Uterus (tissue), 4 donors: ENCODE measurements around the gene ANKRD2. TPM values are rescaled to one million over a fixed set of nuclear protein-coding genes. Genes with fewer than 3 reads are reported as not detected.

Experiments
- DNase-seq, 2 donors: peaks; one replicate each; pipeline ENCODE4 v3.0.0-alpha.2; 2019 to 2020
- H3K27ac ChIP-seq, 2 donors: fragments of 200-600 bp; sonication (generic); 1 replicate in 1 of 2; 2 replicates in 1 of 2; pipeline ENCODE4 v1.5.1; 2016 to 2018
- H3K27me3 ChIP-seq, 2 donors: fragments of 200-600 bp; sonication (generic); one replicate each; pipeline ENCODE4 v1.5.1; 2018 to 2019; ENCODE audit warnings: control low read depth in 1 of 2
- H3K36me3 ChIP-seq, 2 donors: fragments of 200-600 bp; sonication (generic); one replicate each; pipeline ENCODE4 v1.5.1; 2019; ENCODE audit warnings: control low read depth in 1 of 2
- H3K4me1 ChIP-seq, 2 donors: fragments of 200-600 bp; sonication (generic); one replicate each; pipeline ENCODE4 v1.5.1; 2018 to 2019; ENCODE audit warnings: control low read depth in 1 of 2
- H3K4me3 ChIP-seq, 2 donors: fragments of 200-600 bp; sonication (generic); 1 replicate in 1 of 2; 2 replicates in 1 of 2; pipeline ENCODE4 v1.5.1; 2018 to 2019; ENCODE audit warnings: mild to moderate bottlenecking in 1 of 2
- H3K9me3 ChIP-seq, 2 donors: fragments of 200-600 bp; sonication (generic); one replicate each; pipeline ENCODE4 v1.5.1; 2019; ENCODE audit warnings: control low read depth in 1 of 2
- POLR2A ChIP-seq, 2 donors: fragments of 450-650 bp; IDR thresholded peaks; one replicate each; pipeline ENCODE4 v1.6.1; 2016; ENCODE audit warnings: antibody characterized with exemption in 2 of 2, mild to moderate bottlenecking in 1 of 2, moderate library complexity in 1 of 2
- intact Hi-C: fragments of 100-400 bp; cut with DNase I; formaldehyde crosslinking; loops from one replicate; pipeline ENCODE4 v1.15.1; 2023; ENCODE audit warnings: low total_unique reads
- total RNA-seq, 4 donors: library from RNA; depleted of rRNA in 3 of 4; stranded (reverse); fragments of >200 nt in 3 of 4; gene quantifications; one replicate each; pipeline versions ENCODE4 v1.1.0 to v1.2.4, GENCODE V29; 2014 to 2023
- TF ChIP-seq, protein P1 (sequence below), 4 experiments: fragments of 200-600 bp in 2 of 4; fragments of 450-650 bp in 2 of 4; sonication (generic) in 2 of 4; IDR thresholded peaks; one replicate each; pipeline ENCODE4 v1.5.1; 2016 to 2019; ENCODE audit warnings: antibody characterized with exemption in 4 of 4, mild to moderate bottlenecking in 2 of 4, moderate library complexity in 1 of 4
- donor health status: DM: yes; HTN: yes; CAD: no.

Gene ANKRD2
- total RNA-seq, 4 donors from 2014 or later: 0.43 to 0.48 TPM; not detected in 2

DNA sequence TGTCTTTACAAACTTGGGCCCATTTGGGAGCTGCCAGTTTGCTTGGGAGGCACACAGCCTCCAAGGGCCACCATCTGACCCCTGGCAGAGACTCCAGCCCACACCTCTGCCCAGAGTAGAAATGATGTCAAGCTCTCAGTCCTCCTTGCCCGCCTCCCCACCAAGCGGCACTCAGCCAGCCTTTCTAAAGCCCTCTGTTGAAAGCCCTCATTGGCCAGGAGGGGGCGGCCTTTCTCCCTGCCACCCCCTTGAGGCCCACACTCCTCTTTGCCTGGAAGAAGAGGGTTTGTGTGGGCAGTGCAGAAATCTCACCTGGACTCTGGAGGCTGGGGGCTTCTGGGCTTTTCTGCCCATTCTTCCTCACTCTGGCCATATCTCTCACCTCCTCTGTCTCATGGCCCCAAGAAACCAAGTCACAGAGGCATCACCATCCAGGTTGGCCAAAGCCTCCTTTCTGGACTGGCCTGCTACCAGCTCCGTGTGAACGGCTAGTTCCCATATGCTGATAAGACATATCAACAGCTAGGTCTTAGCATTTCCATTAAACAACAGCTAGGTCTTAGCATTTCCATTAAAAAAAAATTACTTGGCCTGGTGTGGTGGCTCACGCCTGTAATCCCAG, 37.7 kb upstream of the ANKRD2 start:
- Histone ChIP-seq H3K4me3 (no peak overlapping the region), H3K36me3 (no peaks in the 10 kb centered on the region), H3K9me3 (no peaks in the 10 kb centered on the region), H3K27ac (no peak overlapping the region), H3K27me3 (no peaks in the 10 kb centered on the region), H3K4me1 (peaks cover 0 to 3% of the 10 kb centered on the region in 2 donors)
- no peak for DNase-seq
- intact Hi-C loops: no loop called here
- TF ChIP-seq POLR2A (IDR thresholded peaks at IDR 0.05): no peak
- TF ChIP-seq, protein P1, sequence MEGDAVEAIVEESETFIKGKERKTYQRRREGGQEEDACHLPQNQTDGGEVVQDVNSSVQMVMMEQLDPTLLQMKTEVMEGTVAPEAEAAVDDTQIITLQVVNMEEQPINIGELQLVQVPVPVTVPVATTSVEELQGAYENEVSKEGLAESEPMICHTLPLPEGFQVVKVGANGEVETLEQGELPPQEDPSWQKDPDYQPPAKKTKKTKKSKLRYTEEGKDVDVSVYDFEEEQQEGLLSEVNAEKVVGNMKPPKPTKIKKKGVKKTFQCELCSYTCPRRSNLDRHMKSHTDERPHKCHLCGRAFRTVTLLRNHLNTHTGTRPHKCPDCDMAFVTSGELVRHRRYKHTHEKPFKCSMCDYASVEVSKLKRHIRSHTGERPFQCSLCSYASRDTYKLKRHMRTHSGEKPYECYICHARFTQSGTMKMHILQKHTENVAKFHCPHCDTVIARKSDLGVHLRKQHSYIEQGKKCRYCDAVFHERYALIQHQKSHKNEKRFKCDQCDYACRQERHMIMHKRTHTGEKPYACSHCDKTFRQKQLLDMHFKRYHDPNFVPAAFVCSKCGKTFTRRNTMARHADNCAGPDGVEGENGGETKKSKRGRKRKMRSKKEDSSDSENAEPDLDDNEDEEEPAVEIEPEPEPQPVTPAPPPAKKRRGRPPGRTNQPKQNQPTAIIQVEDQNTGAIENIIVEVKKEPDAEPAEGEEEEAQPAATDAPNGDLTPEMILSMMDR (IDR thresholded peaks at IDR 0.05): peak in 3 of 4 experiments; percentile 26 to 37 (median 30)

DNA sequence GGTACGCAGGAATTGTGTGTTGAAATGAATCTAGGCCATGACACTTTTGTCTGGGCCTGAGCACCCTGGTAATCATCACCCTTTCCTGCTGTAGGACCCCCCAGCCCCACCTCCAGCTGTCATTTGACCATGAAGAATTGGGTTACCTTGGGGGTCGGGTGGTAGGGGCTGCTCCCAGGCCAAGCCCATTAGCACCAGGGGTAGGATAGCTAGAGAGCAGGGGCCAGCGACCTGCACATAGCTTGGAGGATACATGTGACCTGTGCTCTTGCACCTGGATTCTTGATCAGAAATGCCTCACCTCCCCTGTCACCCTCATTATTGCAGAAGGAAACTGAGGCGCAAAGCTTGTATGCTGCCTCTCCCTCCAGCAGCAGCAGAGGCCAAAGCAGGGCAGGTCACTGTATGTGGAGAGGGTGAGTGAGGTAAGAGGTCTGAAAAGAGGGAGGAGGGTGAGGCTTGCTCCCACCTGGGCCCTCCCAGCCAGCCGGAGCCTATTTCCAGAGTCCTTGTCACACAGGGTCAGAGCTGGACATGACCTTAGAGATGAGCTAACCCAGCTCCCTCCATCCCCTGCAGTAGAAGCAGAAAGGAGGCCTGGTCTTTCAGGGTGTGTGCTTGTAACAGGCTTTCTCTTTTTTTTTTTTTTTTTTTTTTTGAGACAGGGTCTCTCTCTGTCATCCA, 35.3 kb upstream of the ANKRD2 start:
- no peak for DNase-seq
- no peaks in the 10 kb centered on the region for H3K27me3 ChIP-seq
- intact Hi-C loops: no loop called here
- H3K36me3 ChIP-seq: no peaks in the 10 kb centered on the region
- H3K27ac ChIP-seq: no peak overlapping the region
- H3K9me3 ChIP-seq: no peaks in the 10 kb centered on the region
- TF ChIP-seq, protein P1 (IDR thresholded peaks at IDR 0.05): no peak
- TF ChIP-seq POLR2A (IDR thresholded peaks at IDR 0.05): no peak
- H3K4me3 ChIP-seq: no peak overlapping the region
- H3K4me1 ChIP-seq: peaks cover 10 to 13% of the 10 kb centered on the region in 2 donors

DNA sequence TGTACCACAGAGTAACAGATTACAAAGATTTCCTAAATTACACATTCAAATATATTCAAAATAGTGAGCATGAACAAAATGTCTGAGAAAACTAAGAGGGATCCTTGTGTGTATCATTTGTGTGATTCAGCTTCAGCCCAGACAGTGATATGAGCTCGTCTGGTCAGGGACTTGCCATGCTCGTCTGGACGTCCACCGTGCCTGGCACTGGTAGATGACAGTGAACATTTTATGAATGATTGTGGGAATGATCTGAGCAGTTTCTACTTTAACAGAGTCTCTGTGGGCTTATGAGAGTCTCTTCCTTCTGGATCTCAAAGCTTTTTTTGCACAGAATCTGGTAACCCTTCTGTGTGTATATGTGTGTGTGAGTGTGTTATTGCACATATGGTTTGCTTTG, 34.2 kb upstream of the ANKRD2 start:
- TF ChIP-seq, protein P1 (IDR thresholded peaks at IDR 0.05): no peak
- no peak for TF ChIP-seq POLR2A (IDR thresholded peaks at IDR 0.05)
- H3K4me3 ChIP-seq: no peak overlapping the region
- no peaks in the 10 kb centered on the region for H3K27me3 ChIP-seq
- no peaks in the 10 kb centered on the region for H3K9me3 ChIP-seq
- no peaks in the 10 kb centered on the region for H3K36me3 ChIP-seq
- peak overlapping the region; percentile 96 to 97 for H3K27ac ChIP-seq
- DNase-seq: no peak
- intact Hi-C loops: no loop called here
- peaks cover 12 to 23% of the 10 kb centered on the region in 2 donors for H3K4me1 ChIP-seq

DNA sequence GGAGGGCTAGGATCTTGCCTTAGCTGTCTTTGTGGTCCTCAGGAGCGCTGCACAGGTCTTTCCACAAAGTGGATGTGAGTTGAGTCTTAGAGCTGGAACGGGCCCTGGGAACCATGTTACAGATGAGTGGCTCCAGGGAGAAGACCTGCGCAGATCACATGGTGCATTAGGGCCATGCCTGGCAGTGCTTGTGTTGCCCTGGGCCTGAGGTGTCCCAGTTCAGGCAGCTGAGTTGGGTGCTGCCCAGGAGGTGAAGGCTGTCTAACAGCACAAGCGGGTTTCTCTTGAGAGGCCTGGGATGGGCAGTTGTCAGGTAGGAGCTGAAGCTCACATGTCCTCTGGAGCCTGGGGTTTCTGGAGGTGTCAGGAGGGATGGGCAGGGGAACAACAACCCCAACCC, 33.7 kb upstream of the ANKRD2 start:
- H3K4me3 ChIP-seq: no peak overlapping the region
- DNase-seq: no peak
- peak overlapping the region; percentile 96 to 97 for H3K27ac ChIP-seq
- H3K36me3 ChIP-seq: no peaks in the 10 kb centered on the region
- TF ChIP-seq POLR2A (IDR thresholded peaks at IDR 0.05): no peak
- intact Hi-C loops: no loop called here
- H3K27me3 ChIP-seq: no peaks in the 10 kb centered on the region
- peaks cover 16 to 27% of the 10 kb centered on the region in 2 donors for H3K4me1 ChIP-seq
- no peaks in the 10 kb centered on the region for H3K9me3 ChIP-seq

DNA sequence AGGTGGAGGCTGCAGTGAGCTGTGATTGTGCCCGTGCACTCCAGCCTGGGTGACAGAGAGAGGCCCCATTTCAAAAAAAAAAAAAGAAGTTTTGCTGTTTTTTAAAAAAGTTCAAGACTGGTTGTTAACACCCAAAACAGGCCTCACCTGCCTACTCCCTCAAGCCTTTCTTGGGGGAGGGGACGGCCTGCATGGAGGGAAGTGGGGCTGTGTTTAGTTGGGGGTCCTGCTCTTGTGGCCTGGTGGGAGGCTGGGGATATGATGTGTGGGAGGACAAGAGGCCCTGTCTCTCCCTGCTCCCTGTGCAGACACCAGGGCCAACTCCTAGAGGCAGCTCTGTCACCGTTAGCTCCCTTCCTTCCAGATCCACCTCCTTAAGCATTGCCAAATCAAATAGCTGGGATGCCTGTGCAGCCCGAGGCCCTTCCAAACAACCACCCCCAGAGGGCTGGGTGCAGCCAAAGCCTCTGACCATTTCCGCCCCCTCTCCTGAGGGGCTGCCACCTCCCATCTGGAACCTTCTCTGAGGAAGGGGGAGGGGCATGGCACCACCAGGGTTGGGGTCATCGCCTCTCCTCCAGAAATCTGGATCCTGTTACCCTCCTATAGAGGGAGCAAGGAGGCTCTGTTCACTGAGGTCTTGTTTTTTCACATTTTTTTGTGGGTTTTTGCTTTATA, 32.9 kb upstream of the ANKRD2 start:
- intact Hi-C loops: loop anchor here (10.0 kb wide), 1 partner anchor 45 kb away; the partner anchor contains the start of genes MMS19 and UBTD1
- TF ChIP-seq, protein P1 (IDR thresholded peaks at IDR 0.05): peak in 1 of 4 experiments; percentile 27
- TF ChIP-seq POLR2A (IDR thresholded peaks at IDR 0.05): no peak
- H3K4me1 ChIP-seq: peaks cover 22 to 27% of the 10 kb centered on the region in 2 donors

More for the DNA sequence above, 32.9 kb upstream of the ANKRD2 start:
- H3K36me3 ChIP-seq: no peaks in the 10 kb centered on the region
- peak overlapping the region; percentile 96 to 97 for H3K27ac ChIP-seq
- H3K9me3 ChIP-seq: no peaks in the 10 kb centered on the region
- no peaks in the 10 kb centered on the region for H3K27me3 ChIP-seq
- DNase-seq: peak; percentile 60 to 75
- H3K4me3 ChIP-seq: no peak overlapping the region
